Mononuclear cell (primary cell): ENCODE data around the gene BNIP5. TPM values are rescaled to one million over a fixed set of nuclear protein-coding genes. Genes with fewer than 3 reads are reported as not detected.
"Not testable (repeated sequence)": the region's sequence is repeated elsewhere in the genome, so short reads cannot be mapped to it uniquely, and the experiment has no call there.

Experiments
- H3K27me3 ChIP-seq: 2 replicates; pipeline ENCODE4 v1.6.0; 2011; ENCODE audit warnings: low read length, control low read depth; ENCODE audit not compliant: insufficient read depth
- H3K4me1 ChIP-seq: 2 replicates; pipeline ENCODE4 v1.5.1; 2011; ENCODE audit warnings: mild to moderate bottlenecking, low read length, control low read depth; ENCODE audit not compliant: insufficient read depth
- H3K4me3 ChIP-seq: 2 replicates; pipeline ENCODE4 v1.5.1; 2011; ENCODE audit warnings: mild to moderate bottlenecking, low read length, moderate library complexity
- H3K9me3 ChIP-seq: 2 replicates; pipeline ENCODE4 v1.5.1; 2011; ENCODE audit warnings: low read depth, mild to moderate bottlenecking, control low read depth, low read length
- total RNA-seq: library from RNA; depleted of rRNA; stranded (reverse); fragments of >200 nt; gene quantifications from one replicate; pipeline ENCODE4 v1.2.3, GENCODE V29; 2012

Gene BNIP5
- total RNA-seq, 1 donor, result not detected

DNA sequence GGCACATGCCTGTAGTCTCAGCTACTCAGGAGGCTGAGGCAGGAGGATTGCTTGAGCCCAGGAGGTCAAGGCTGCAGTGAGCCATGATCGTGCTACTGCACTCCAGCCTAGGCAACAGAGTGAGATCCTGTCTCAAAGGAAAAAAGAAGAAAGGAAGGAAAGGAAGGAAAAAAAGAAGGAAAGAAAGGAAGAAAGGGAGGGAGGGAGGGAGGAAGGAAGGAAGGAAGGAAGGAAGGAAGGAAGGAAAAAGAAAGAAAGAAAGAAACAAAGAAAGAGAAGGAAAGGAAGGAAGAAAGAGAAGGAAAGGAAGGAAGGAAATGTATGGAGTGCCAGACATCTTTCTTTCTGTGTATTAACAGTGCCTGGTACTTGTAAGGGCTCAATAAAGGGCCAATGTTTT, 1.5 kb upstream of the BNIP5 start:
- H3K27me3 ChIP-seq, result peaks cover 19% of the 10 kb centered on the region
- not testable (repeated sequence) for H3K4me3 ChIP-seq, H3K9me3 ChIP-seq
- peaks cover 21% of the 10 kb centered on the region for H3K4me1 ChIP-seq

DNA sequence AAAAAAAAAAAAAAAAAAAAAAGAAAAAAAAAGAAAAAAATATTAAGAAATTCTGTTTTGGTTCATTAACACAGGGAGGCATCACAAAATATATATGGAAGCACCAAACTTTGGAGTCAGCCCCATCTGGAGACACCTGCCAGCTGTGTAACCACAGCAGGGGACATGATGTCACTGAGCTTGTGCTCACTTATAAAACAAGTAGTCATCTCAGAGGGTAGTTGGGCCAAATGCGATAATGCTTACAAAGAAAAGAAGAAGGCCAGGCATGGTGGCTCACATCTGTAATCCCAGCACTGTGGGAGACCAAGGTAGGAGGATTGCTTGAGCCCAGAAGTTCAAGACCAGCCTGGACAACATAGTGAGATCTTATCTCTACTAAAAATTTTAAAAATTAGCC, 1.1 kb upstream of the BNIP5 start:
- Histone ChIP-seq H3K4me3 (no peak overlapping the region), H3K4me1 (peaks cover 21% of the 10 kb centered on the region), H3K9me3 (no peaks in the 10 kb centered on the region), H3K27me3 (peaks cover 19% of the 10 kb centered on the region)

DNA sequence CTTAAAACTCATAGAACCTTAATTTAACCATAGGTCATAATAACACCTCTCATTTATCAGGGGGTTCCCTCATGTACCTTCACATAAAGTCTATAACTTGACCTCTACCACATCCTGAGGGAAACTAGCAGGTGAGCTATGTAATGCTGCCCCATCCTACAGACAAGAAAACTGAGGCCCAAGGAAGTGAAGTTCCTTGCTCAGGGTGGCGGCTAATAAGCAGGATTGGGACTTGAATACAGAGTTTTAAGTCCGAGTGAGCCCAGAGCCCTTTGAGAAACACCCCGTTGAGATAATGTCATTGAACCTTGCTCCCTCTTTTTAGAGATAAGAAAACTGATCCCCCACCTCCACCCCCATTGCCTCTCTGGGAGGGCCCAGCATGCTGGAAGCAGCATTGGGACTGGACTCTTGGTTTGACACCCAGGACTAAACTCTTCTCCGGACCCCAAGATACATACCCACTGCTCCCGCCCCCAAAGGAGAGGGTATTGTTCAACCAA, 429 bp downstream of the BNIP5 start:
- Histone ChIP-seq H3K4me3 (no peak overlapping the region), H3K27me3 (peaks cover 19% of the 10 kb centered on the region), H3K9me3 (no peaks in the 10 kb centered on the region), H3K4me1 (peaks cover 21% of the 10 kb centered on the region)

DNA sequence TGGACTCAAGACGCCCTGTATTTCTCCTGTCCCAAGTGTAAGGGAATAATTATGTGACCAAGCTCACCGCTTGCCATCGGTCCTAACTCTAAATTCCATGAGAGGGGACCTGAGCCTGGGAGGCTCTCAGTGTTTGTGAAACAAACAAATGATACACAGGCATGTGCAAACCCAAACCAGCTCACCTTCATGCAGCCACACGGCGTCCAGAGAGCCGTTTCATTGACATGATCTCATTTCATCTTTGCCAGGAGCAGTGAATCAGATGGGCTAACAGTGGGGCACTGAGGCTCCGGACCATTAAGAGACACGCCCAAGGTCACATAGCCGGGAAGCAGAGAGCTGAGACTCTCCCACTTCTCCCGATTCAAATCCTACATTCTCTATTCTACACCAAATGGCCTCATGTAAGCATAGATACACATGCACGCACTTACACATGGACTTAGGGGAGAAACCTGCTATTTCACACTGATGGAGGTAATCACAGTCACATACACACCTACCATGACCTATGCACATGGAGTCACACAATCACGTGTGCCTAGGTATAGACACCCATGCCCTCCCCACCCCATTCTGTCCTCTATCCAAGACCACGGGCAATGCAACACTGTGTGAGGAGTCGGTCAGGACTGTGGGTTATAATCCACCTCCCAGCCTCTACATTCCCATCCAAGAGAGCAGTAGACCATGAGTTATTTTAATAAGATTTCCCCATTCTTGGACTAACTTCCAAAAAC, 1.1 kb downstream of the BNIP5 start:
- no peaks in the 10 kb centered on the region for H3K9me3 ChIP-seq
- H3K4me3 ChIP-seq, result no peak overlapping the region
- peaks cover 19% of the 10 kb centered on the region for H3K27me3 ChIP-seq
- H3K4me1 ChIP-seq, result peaks cover 15% of the 10 kb centered on the region

DNA sequence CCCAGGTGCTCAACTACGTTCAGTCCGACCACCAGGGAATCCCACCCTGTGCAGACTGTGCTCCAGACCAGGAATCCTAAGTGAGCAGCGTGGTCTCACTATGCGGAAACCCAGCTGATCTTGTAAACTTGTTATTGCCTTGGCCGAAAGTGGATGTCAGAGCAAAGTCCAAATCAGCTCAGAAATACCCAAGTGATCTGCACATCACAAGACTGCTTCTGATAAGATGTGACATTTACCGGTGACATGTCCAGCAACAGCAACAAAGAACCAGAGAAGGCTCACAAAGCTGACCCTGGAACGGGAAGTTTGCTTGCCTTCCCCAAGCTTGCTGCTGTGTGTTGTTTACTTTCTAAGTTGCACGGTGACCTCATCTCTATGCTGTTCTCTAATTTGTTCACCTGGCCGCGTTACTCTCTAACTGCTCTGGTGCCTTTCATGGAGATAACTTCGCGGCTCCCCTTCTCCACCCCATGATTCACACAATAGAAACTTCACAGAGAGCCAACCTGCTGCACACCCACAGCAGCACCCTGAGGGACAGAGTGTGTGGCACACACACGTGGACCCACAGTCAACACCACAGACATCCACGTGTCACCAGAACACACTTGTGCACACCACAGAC, 1.7 kb downstream of the BNIP5 start:
- Histone ChIP-seq H3K4me3 (no peak overlapping the region), H3K4me1 (peaks cover 11% of the 10 kb centered on the region), H3K9me3 (no peaks in the 10 kb centered on the region), H3K27me3 (peaks cover 16% of the 10 kb centered on the region)

- Histone ChIP-seq H3K4me1 (peaks cover 11% of the 10 kb centered on the region), H3K9me3 (no peaks in the 10 kb centered on the region), H3K27me3 (peaks cover 13% of the 10 kb centered on the region), H3K4me3 (no peak overlapping the region)
These were observed 2.6 kb downstream of the BNIP5 start for GRCh38 chr6:36333931-36334725.

DNA sequence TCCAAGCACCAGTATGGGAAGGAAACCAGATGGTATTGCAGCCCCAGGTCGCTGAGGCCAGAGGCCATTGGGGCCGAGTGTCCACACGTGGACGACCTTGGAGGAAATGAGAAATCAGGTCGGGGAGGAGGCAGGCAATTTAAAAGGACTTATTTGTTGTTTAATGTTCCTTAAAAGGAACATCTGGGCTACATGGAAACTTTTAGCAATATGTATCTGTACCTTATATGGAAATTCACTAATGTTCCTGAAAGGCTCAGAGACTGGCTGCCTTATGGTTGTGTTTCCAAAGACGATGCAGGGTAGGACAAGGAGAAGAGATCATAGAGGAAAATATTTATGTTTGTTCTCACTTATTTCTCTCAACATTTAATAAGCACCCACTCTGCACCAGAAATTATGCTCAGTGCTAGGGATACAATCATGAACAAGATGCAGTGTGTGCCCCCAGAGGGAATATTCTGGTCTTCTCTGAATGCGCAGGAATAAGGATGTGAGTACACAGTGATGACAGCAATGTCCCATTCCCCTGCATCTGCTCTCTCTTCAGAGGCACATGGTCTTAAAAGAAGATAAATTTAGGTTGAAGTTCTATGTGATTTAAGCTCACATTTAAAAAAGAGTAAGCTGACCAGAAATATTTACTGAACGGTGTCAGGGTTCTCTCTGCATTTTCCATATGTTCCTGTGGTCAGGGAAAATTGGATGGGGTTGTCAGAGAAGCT, 3.4 kb downstream of the BNIP5 start:
- Histone ChIP-seq H3K4me1 (peaks cover 11% of the 10 kb centered on the region), H3K27me3 (peaks cover 13% of the 10 kb centered on the region), H3K4me3 (no peak overlapping the region), H3K9me3 (no peaks in the 10 kb centered on the region)

DNA sequence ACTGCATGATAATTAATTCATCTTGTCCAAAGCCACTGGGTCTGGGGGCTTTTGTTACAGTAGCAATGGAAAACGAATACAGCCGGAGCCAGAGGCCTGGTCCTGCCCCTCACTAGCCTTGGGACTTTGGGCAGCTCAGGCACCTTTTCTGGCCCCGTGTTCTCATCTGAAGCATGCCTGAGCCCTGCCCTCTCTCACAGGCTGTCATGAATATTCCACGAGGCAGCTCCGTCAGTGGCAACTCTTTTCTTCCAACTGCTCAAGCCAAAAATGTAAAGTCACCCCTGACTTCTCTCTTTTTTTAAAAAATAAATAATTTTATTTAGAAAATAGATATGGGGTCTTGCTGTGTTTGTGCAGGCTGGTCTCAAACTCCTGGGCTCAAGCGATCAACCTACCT, 5.3 kb downstream of the BNIP5 start:
- Histone ChIP-seq H3K9me3 (no peaks in the 10 kb centered on the region), H3K27me3 (peaks cover 13% of the 10 kb centered on the region), H3K4me3 (no peak overlapping the region), H3K4me1 (peaks cover 3% of the 10 kb centered on the region)

- peaks cover 13% of the 10 kb centered on the region for H3K27me3 ChIP-seq
- H3K4me3 ChIP-seq, result no peak overlapping the region
- no peaks in the 10 kb centered on the region for H3K9me3 ChIP-seq
- peaks cover 3% of the 10 kb centered on the region for H3K4me1 ChIP-seq
These were observed 6.3 kb downstream of the BNIP5 start for GRCh38 chr6:36330366-36330765.

GRCh38 chr6:36329798-36330291, 6.8 kb downstream of the BNIP5 start:
- Histone ChIP-seq H3K27me3 (peaks cover 11% of the 10 kb centered on the region), H3K4me1 (peaks cover 3% of the 10 kb centered on the region), H3K4me3 (no peak overlapping the region), H3K9me3 (no peaks in the 10 kb centered on the region)

GRCh38 chr6:36328600-36328999, 8.1 kb downstream of the BNIP5 start:
- Histone ChIP-seq H3K27me3 (no peaks in the 10 kb centered on the region), H3K9me3 (no peaks in the 10 kb centered on the region), H3K4me1 (no peaks in the 10 kb centered on the region), H3K4me3 (no peak overlapping the region)

DNA sequence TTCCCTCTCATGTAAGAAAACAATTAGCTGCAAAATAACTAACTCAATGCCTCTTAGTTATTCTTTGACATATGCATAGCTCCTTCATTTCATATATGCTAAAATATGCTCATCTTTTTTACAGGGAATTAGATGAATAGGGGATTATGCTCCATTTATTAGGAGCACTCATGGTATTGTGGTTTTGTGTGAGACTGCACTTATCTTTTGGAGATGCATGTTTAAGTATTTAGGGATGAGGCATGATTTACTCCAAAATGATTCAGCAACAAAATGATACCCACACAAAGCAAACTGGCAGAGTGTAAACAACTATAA, 8.8 kb downstream of the BNIP5 start:
- H3K4me1 ChIP-seq, result no peaks in the 10 kb centered on the region
- no peak overlapping the region for H3K4me3 ChIP-seq

DNA sequence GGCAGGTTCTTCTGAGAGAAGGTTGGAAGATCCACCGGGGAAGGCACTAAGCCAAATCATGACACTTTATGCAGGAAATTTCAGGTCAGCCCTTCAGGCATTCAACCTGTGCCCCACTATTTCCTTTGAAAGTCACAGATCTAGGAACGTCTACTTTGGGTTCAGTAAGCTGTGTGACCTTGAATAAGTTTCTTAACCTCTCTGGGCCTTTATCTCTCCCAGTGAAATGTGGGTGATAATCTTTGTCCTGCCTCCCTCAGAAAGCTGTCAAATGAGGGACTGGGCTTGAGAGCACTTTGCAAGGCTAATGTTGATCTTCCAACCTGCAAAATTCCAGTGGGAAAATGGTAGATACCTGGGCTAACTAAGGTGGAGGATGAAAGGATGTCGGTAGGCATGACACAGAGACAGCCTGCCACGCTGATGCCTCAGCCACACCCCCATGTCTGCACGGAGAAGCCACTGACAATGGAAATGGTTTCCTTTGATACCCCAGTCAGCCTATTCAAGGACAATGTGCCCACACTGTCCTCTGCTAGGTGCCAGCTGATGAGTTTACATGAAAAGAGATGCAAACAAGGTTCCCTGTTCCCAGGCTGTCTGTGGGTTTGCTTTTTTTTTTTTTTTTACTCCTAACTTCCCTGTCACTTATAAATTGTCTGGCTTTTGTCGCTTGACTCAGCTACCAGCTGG, 9.3 kb downstream of the BNIP5 start:
- no peaks in the 10 kb centered on the region for H3K27me3 ChIP-seq

More for the DNA sequence above, 8.8 kb downstream of the BNIP5 start:
- H3K9me3 ChIP-seq, result no peaks in the 10 kb centered on the region
- no peaks in the 10 kb centered on the region for H3K27me3 ChIP-seq

GRCh38 chr6:36326356-36326995, 10.2 kb downstream of the BNIP5 start:
- Histone ChIP-seq H3K4me3 (no peak overlapping the region), H3K4me1 (no peaks in the 10 kb centered on the region), H3K27me3 (no peaks in the 10 kb centered on the region), H3K9me3 (no peaks in the 10 kb centered on the region)

More for the DNA sequence above, 9.3 kb downstream of the BNIP5 start:
- no peak overlapping the region for H3K4me3 ChIP-seq
- H3K4me1 ChIP-seq, result no peaks in the 10 kb centered on the region
- H3K9me3 ChIP-seq, result no peaks in the 10 kb centered on the region
